IMR-90 (cell line): ENCODE measurements around the gene TENM4. TPM values are rescaled to one million over a fixed set of nuclear protein-coding genes. Genes with fewer than 3 reads are reported as not detected.

Experiments
- ATAC-seq: fragments of 200-7000 bp; cut with Tn5 transposase; 2 replicates; pipeline ENCODE4 v1.9.1; 2020; ENCODE audit warnings: low read depth, mild to moderate bottlenecking, moderate library complexity
- BruUV-seq: library from RNA; stranded (reverse); fragments of 400-500 nt; replicated peaks from 2 replicates; lab custom pipeline; 2021; lab: Mats Ljungman, UMichigan
- CTCF ChIA-PET: fragments of 300-600 bp; formaldehyde crosslinking; extraction: SDS; loops from one replicate; lab custom pipeline; 2021; ENCODE audit warnings: antibody characterized with exemption; lab: Yijun Ruan, JAX
- POLR2A ChIA-PET: fragments of 300-600 bp; sonication (Branson Sonifier 250); formaldehyde crosslinking; loops from one replicate; lab custom pipeline; 2022; ENCODE audit warnings: antibody characterized with exemption; ENCODE audit not compliant: unreplicated experiment; lab: Charles Lee
- DNase-seq: peaks from one replicate; pipeline ENCODE4 v3.0.0; 2013
- H2AFZ ChIP-seq: replicated peaks from 2 replicates; pipeline ENCODE3; 2013; ENCODE audit warnings: low read length, mild to moderate bottlenecking; ENCODE audit not compliant: poor library complexity
- H2AK5ac ChIP-seq: 2 replicates; pipeline ENCODE4 v1.6.1; 2013; ENCODE audit warnings: low read depth, low read length, inconsistent platforms
- H2AK9ac ChIP-seq: replicated peaks from 2 replicates; pipeline ENCODE3; 2013; ENCODE audit warnings: mild to moderate bottlenecking, low read depth, low read length, moderate library complexity; ENCODE audit not compliant: poor library complexity
- H2BK120ac ChIP-seq: 2 replicates; pipeline ENCODE4 v1.6.1; 2013; ENCODE audit warnings: low read depth, low read length, inconsistent platforms
- H2BK15ac ChIP-seq: 3 replicates; pipeline ENCODE4 v1.6.1; 2013; ENCODE audit warnings: low read depth, low read length, inconsistent platforms
- H2BK20ac ChIP-seq: 2 replicates; pipeline ENCODE4 v1.6.1; 2013; ENCODE audit warnings: low read depth, mild to moderate bottlenecking, inconsistent platforms, low read length, moderate library complexity
- H2BK5ac ChIP-seq: 2 replicates; pipeline ENCODE4 v1.6.1; 2013; ENCODE audit warnings: mild to moderate bottlenecking, low read depth, low read length, inconsistent platforms; ENCODE audit not compliant: poor library complexity, severe bottlenecking
- H3K14ac ChIP-seq: replicated peaks from 2 replicates; pipeline ENCODE4 v1.6.1; 2013; ENCODE audit warnings: low read depth, low read length, inconsistent platforms
- H3K18ac ChIP-seq: 2 replicates; pipeline ENCODE4 v1.6.1; 2013; ENCODE audit warnings: low read depth, low read length, control low read depth
- H3K23ac ChIP-seq: 2 replicates; pipeline ENCODE4 v1.6.1; 2013; ENCODE audit warnings: low read depth, low read length, inconsistent platforms
- H3K27ac ChIP-seq: 2 replicates; pipeline ENCODE4 v1.5.1; 2013; ENCODE audit warnings: mild to moderate bottlenecking, control low read depth, low read length; ENCODE audit not compliant: insufficient read depth
- H3K27me3 ChIP-seq: 2 replicates; pipeline ENCODE4 v1.6.1; 2013; ENCODE audit warnings: low read length; ENCODE audit not compliant: control insufficient read depth, insufficient read depth
- H3K36me3 ChIP-seq: 2 replicates; pipeline ENCODE4 v1.6.1; 2013; ENCODE audit warnings: low read length, mixed read lengths; ENCODE audit not compliant: control insufficient read depth, insufficient read depth
- H3K4ac ChIP-seq: 2 replicates; pipeline ENCODE4 v1.6.1; 2013; ENCODE audit warnings: low read depth, low read length, inconsistent platforms
- H3K4me1 ChIP-seq: 2 replicates; pipeline ENCODE4 v1.6.1; 2013; ENCODE audit warnings: low read length, mixed read lengths; ENCODE audit not compliant: control insufficient read depth, insufficient read depth
- H3K4me2 ChIP-seq: 2 replicates; pipeline ENCODE4 v1.6.1; 2013; ENCODE audit warnings: low read depth, mild to moderate bottlenecking, control low read depth, low read length, moderate library complexity
- H3K4me3 ChIP-seq: 2 replicates; pipeline ENCODE4 v1.5.1; 2013; ENCODE audit warnings: low read depth, mild to moderate bottlenecking, control low read depth, low read length, moderate library complexity; ENCODE audit not compliant: insufficient read depth
- H3K56ac ChIP-seq: 2 replicates; pipeline ENCODE4 v1.6.1; 2013; ENCODE audit warnings: low read length, inconsistent platforms; ENCODE audit not compliant: insufficient read depth; ENCODE audit errors: extremely low read depth
- H3K79me1 ChIP-seq, 2 experiments: 2 replicates each; pipeline ENCODE4 v1.6.1; 2013; ENCODE audit warnings: low read length in 2 of 2, inconsistent platforms in 1 of 2, low read depth in 1 of 2
- H3K9ac ChIP-seq: 2 replicates; pipeline ENCODE4 v1.6.1; 2013; ENCODE audit warnings: low read depth, low read length, control low read depth
- H3K9me1 ChIP-seq: 2 replicates; pipeline ENCODE4 v1.6.1; 2013; ENCODE audit warnings: low read length, inconsistent platforms; ENCODE audit not compliant: insufficient read depth
- H3K9me3 ChIP-seq: 2 replicates; pipeline ENCODE4 v1.6.1; 2013; ENCODE audit warnings: low read length; ENCODE audit not compliant: control insufficient read depth, insufficient read depth
- H4K20me1 ChIP-seq: 2 replicates; pipeline ENCODE4 v1.6.1; 2013; ENCODE audit warnings: low read length, inconsistent platforms; ENCODE audit not compliant: insufficient read depth
- H4K5ac ChIP-seq: 2 replicates; pipeline ENCODE4 v1.6.1; 2013; ENCODE audit warnings: mild to moderate bottlenecking, low read depth, low read length, control low read depth
- H4K8ac ChIP-seq, 2 experiments: 2 replicates each; pipeline ENCODE4 v1.6.1; 2013; ENCODE audit warnings: low read depth in 2 of 2, low read length in 2 of 2, control low read depth in 1 of 2, inconsistent platforms in 1 of 2
- H4K91ac ChIP-seq: 2 replicates; pipeline ENCODE4 v1.6.1; 2013; ENCODE audit warnings: low read depth, low read length, inconsistent platforms; ENCODE audit not compliant: insufficient read depth
- BHLHE40 ChIP-seq: fragments of 150-350 bp; IDR thresholded peaks from 2 replicates; pipeline ENCODE4 v1.6.1; 2016; ENCODE audit warnings: mild to moderate bottlenecking, low read depth, low read length
- CEBPB ChIP-seq: IDR thresholded peaks from 2 replicates; pipeline ENCODE4 v1.6.1; 2012; ENCODE audit warnings: low read depth, low read length, improper control_type of control experiment
- CHD1 ChIP-seq: IDR thresholded peaks from 2 replicates; pipeline ENCODE4 v1.6.1; 2012; ENCODE audit warnings: low read depth, low read length, improper control_type of control experiment
- FOS ChIP-seq: fragments of 150-350 bp; IDR thresholded peaks from 2 replicates; pipeline ENCODE4 v1.6.1; 2016; ENCODE audit warnings: low read depth, low read length
- MAFK ChIP-seq: IDR thresholded peaks from 2 replicates; pipeline ENCODE4 v1.6.1; 2012; ENCODE audit warnings: low read depth, low read length, improper control_type of control experiment
- MAZ ChIP-seq: IDR thresholded peaks from 2 replicates; pipeline ENCODE4 v1.6.1; 2012; ENCODE audit warnings: low read depth, mild to moderate bottlenecking, low read length, improper control_type of control experiment, moderate library complexity, borderline replicate concordance
- MXI1 ChIP-seq: IDR thresholded peaks from 2 replicates; pipeline ENCODE4 v1.6.1; 2012; ENCODE audit warnings: low read depth, mild to moderate bottlenecking, low read length, moderate library complexity, borderline replicate concordance
- NFE2L2 ChIP-seq: fragments of 150-350 bp; IDR thresholded peaks from 2 replicates; pipeline ENCODE4 v1.6.1; 2016; ENCODE audit warnings: low read depth, mild to moderate bottlenecking, low read length
- POLR2A ChIP-seq: IDR thresholded peaks from 2 replicates; pipeline ENCODE4 v1.6.1; 2012; ENCODE audit warnings: mild to moderate bottlenecking, low read depth, low read length
- RAD21 ChIP-seq: IDR thresholded peaks from 2 replicates; pipeline ENCODE4 v1.6.1; 2012; ENCODE audit warnings: low read length, improper control_type of control experiment
- RCOR1 ChIP-seq: IDR thresholded peaks from 2 replicates; pipeline ENCODE4 v1.6.1; 2012; ENCODE audit warnings: mild to moderate bottlenecking, low read length, improper control_type of control experiment; ENCODE audit not compliant: insufficient replicate concordance
- RFX5 ChIP-seq: IDR thresholded peaks from 2 replicates; pipeline ENCODE4 v1.8.0; 2012; ENCODE audit warnings: low read depth, mild to moderate bottlenecking, low read length, moderate library complexity
- SMC3 ChIP-seq: fragments of 150-350 bp; IDR thresholded peaks from 2 replicates; pipeline ENCODE4 v1.6.1; 2016; ENCODE audit warnings: low read depth, mild to moderate bottlenecking, antibody characterized with exemption, low read length, moderate library complexity
- WGBS, 2 experiments: methylation state at CpG; one replicate each; pipeline versions ENCODE4 v1.1.5 to v1.1.7; 2013; ENCODE audit warnings: missing lambda C conversion rate in 2 of 2; ENCODE audit not compliant: insufficient read length in 1 of 2; ENCODE audit errors: extremely low coverage in 2 of 2; 5-methylcytosine and 5-hydroxymethylcytosine counted together
- dilution Hi-C: fragments of 300-500 bp; cut with HindIII; formaldehyde crosslinking; loops from one replicate; pipeline ENCODE4 v1.14.3; 2018; ENCODE audit warnings: low sequenced_read_pairs; ENCODE audit not compliant: unreplicated experiment
- in situ Hi-C: fragments of 300-500 bp; cut with MboI; formaldehyde crosslinking; loops from 3 replicates; pipeline ENCODE4 v1.14.3; 2019; ENCODE audit warnings: low sequenced_read_pairs, inconsistent platforms, mixed read lengths
- intact Hi-C: fragments of 100-400 bp; cut with micrococcal nuclease; formaldehyde crosslinking; loops from 2 replicates; pipeline ENCODE4 v1.10.0; 2022
- polyA plus RNA-seq, 3 experiments: library from polyadenylated mRNA; depleted of rRNA; stranded (reverse); fragments of >200 nt; gene quantifications; 2 replicates each; pipeline ENCODE4 v1.2.3, GENCODE V29; 2012; ENCODE audit warnings: low replicate concordance in 1 of 3
- total RNA-seq: library from RNA; depleted of rRNA; stranded (reverse); fragments of >200 nt; gene quantifications from 2 replicates; pipeline ENCODE4 v1.2.3, GENCODE V29; 2012
- TF ChIP-seq, protein P1 (sequence below): conservative IDR thresholded peaks from 2 replicates; pipeline ENCODE4 v1.5.1; 2012; ENCODE audit warnings: mild to moderate bottlenecking, low read depth, low read length, improper control_type of control experiment
- TF ChIP-seq, protein P2 (sequence below): fragments of 150-350 bp; IDR thresholded peaks from 2 replicates; pipeline ENCODE4 v1.6.1; 2017; ENCODE audit warnings: mild to moderate bottlenecking, antibody characterized with exemption, low read length, low read depth
- TF ChIP-seq, protein P3 (sequence below): fragments of 150-350 bp; IDR thresholded peaks from 2 replicates; pipeline ENCODE4 v1.6.1; 2016; ENCODE audit warnings: low read depth, mild to moderate bottlenecking, low read length, moderate library complexity, borderline replicate concordance

TENM4 gene
- total and polyA plus RNA-seq, 2 of the 4 experiments (the other 2 are of a cell fraction) = 7.4 to 9.0 TPM

DNA sequence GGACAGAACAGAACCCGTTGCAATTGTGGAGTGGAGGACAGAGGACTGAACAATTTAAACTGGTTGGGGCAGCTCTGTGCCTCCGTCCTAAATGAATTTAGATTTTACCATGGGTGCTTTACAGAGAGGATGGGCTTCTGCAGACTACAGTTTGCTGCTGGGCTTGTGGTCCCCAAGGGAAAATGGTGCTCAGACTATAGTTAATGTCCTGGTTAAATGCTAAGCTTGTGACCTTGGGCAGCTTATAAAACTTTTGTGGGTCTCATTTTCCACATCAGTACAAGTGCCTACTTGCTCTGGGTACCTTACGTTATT lies 511.0 kb downstream of the TENM4 start:
- H2BK15ac ChIP-seq = no peak overlapping the region
- no peak overlapping the region for H3K4ac ChIP-seq
- dilution Hi-C loops (no loop called here), intact Hi-C loops (no loop called here), in situ Hi-C loops (no loop called here)
- no peak overlapping the region for H3K56ac ChIP-seq
- no peak overlapping the region for H3K14ac ChIP-seq
- no peak overlapping the region for H3K4me3 ChIP-seq
- CTCF ChIA-PET = interaction anchor here (1.3 kb wide), 1 partner anchor 132 kb away, joined by 3 read pairs; no protein-coding TSS in a partner anchor
- no TSS peak for BruUV-seq
- H4K91ac ChIP-seq = no peak overlapping the region
- peaks cover 2% of the 10 kb centered on the region; the same call in 1 of the 2 replicates for H3K4me1 ChIP-seq
- H3K9me1 ChIP-seq = no peaks in the 10 kb centered on the region
- no peak overlapping the region for H2BK5ac ChIP-seq
- no peak overlapping the region for H2AK9ac ChIP-seq
- H3K23ac ChIP-seq = no peak overlapping the region
- no peaks in the 10 kb centered on the region for H4K20me1 ChIP-seq
- H3K18ac ChIP-seq = no peak overlapping the region
- 90% methylated on average over 2 of the region's 3 CpGs; no CpG with 5 or more reads in 1 of the 2 experiments for WGBS, 2 experiments
- POLR2A ChIA-PET = no interaction called here
- no peak overlapping the region for H2BK20ac ChIP-seq
- H4K5ac ChIP-seq = no peak overlapping the region
- H2AK5ac ChIP-seq = no peak overlapping the region
- no peaks in the 10 kb centered on the region for H3K27me3 ChIP-seq
- no peaks in the 10 kb centered on the region for H3K79me1 ChIP-seq
- no peaks in the 10 kb centered on the region for H3K36me3 ChIP-seq
- no peak for ATAC-seq
- H3K9ac ChIP-seq = no peak overlapping the region
- no peak for DNase-seq
- no peak for TF ChIP-seq BHLHE40
- no peak for TF ChIP-seq RFX5
- no peak for TF ChIP-seq NFE2L2
- no peak for TF ChIP-seq POLR2A
- TF ChIP-seq MAFK = no peak
- TF ChIP-seq, protein P1, sequence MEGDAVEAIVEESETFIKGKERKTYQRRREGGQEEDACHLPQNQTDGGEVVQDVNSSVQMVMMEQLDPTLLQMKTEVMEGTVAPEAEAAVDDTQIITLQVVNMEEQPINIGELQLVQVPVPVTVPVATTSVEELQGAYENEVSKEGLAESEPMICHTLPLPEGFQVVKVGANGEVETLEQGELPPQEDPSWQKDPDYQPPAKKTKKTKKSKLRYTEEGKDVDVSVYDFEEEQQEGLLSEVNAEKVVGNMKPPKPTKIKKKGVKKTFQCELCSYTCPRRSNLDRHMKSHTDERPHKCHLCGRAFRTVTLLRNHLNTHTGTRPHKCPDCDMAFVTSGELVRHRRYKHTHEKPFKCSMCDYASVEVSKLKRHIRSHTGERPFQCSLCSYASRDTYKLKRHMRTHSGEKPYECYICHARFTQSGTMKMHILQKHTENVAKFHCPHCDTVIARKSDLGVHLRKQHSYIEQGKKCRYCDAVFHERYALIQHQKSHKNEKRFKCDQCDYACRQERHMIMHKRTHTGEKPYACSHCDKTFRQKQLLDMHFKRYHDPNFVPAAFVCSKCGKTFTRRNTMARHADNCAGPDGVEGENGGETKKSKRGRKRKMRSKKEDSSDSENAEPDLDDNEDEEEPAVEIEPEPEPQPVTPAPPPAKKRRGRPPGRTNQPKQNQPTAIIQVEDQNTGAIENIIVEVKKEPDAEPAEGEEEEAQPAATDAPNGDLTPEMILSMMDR = no peak
- TF ChIP-seq, protein P2, sequence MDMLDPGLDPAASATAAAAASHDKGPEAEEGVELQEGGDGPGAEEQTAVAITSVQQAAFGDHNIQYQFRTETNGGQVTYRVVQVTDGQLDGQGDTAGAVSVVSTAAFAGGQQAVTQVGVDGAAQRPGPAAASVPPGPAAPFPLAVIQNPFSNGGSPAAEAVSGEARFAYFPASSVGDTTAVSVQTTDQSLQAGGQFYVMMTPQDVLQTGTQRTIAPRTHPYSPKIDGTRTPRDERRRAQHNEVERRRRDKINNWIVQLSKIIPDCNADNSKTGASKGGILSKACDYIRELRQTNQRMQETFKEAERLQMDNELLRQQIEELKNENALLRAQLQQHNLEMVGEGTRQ = no peak
- TF ChIP-seq, protein P3, sequence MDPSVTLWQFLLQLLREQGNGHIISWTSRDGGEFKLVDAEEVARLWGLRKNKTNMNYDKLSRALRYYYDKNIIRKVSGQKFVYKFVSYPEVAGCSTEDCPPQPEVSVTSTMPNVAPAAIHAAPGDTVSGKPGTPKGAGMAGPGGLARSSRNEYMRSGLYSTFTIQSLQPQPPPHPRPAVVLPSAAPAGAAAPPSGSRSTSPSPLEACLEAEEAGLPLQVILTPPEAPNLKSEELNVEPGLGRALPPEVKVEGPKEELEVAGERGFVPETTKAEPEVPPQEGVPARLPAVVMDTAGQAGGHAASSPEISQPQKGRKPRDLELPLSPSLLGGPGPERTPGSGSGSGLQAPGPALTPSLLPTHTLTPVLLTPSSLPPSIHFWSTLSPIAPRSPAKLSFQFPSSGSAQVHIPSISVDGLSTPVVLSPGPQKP = no peak
- TF ChIP-seq SMC3 = no peak
- TF ChIP-seq CHD1 = no peak
- TF ChIP-seq MXI1 = no peak
- no peak for TF ChIP-seq RCOR1
- no peak for TF ChIP-seq MAZ
- TF ChIP-seq CEBPB = no peak
- TF ChIP-seq FOS = no peak
- TF ChIP-seq RAD21 = no peak
- no peak overlapping the region for H2AFZ ChIP-seq
- H3K9me3 ChIP-seq = no peaks in the 10 kb centered on the region
- no peak overlapping the region for H2BK120ac ChIP-seq
- no peak overlapping the region for H4K8ac ChIP-seq
- H3K27ac ChIP-seq = no peak overlapping the region
- H3K4me2 ChIP-seq = no peak overlapping the region
